Parathyroid adenoma (tissue), 2 donors: ENCODE measurements around the gene SUPT3H.

Source experiments
- H2AFZ ChIP-seq: fragments of 300-600 bp; sonication (generic); one replicate; pipeline ENCODE4 v1.7.0; 2017; ENCODE audit warnings: antibody characterized with exemption, mild to moderate bottlenecking
- H3K27ac ChIP-seq: fragments of 300-600 bp; sonication (generic); one replicate; pipeline ENCODE4 v1.7.0; 2017
- H3K27me3 ChIP-seq: fragments of 300-600 bp; sonication (generic); one replicate; pipeline ENCODE4 v1.7.0; 2017; ENCODE audit warnings: low read length; ENCODE audit not compliant: control insufficient read depth, insufficient read depth
- H3K36me3 ChIP-seq: fragments of 300-600 bp; sonication (generic); one replicate; pipeline ENCODE4 v1.7.0; 2017; ENCODE audit warnings: low read length; ENCODE audit not compliant: control insufficient read depth, insufficient read depth
- H3K4me1 ChIP-seq: fragments of 300-600 bp; sonication (generic); one replicate; pipeline ENCODE4 v1.7.0; 2017; ENCODE audit warnings: control low read depth
- H3K4me2 ChIP-seq: fragments of 300-600 bp; sonication (generic); one replicate; pipeline ENCODE4 v1.7.0; 2017; ENCODE audit warnings: low read length
- H3K4me3 ChIP-seq: fragments of 300-600 bp; sonication (generic); one replicate; pipeline ENCODE4 v1.7.0; 2017; ENCODE audit warnings: low read depth, low read length
- H3K79me2 ChIP-seq: fragments of 300-600 bp; sonication (generic); one replicate; pipeline ENCODE4 v1.7.0; 2017; ENCODE audit warnings: control low read depth
- H3K9ac ChIP-seq: fragments of 300-600 bp; sonication (generic); one replicate; pipeline ENCODE4 v1.7.0; 2017; ENCODE audit warnings: mild to moderate bottlenecking
- H3K9me3 ChIP-seq: fragments of 300-600 bp; sonication (generic); one replicate; pipeline ENCODE4 v1.7.0; 2017; ENCODE audit warnings: low read length; ENCODE audit not compliant: control insufficient read depth
- TF ChIP-seq, protein P1 (sequence below): fragments of 300-600 bp; sonication (generic); IDR thresholded peaks from one replicate; pipeline ENCODE4 v1.7.0; 2017; ENCODE audit warnings: antibody characterized with exemption, mild to moderate bottlenecking
- donor health status: primary hyperparathyroidism.

Gene SUPT3H

DNA sequence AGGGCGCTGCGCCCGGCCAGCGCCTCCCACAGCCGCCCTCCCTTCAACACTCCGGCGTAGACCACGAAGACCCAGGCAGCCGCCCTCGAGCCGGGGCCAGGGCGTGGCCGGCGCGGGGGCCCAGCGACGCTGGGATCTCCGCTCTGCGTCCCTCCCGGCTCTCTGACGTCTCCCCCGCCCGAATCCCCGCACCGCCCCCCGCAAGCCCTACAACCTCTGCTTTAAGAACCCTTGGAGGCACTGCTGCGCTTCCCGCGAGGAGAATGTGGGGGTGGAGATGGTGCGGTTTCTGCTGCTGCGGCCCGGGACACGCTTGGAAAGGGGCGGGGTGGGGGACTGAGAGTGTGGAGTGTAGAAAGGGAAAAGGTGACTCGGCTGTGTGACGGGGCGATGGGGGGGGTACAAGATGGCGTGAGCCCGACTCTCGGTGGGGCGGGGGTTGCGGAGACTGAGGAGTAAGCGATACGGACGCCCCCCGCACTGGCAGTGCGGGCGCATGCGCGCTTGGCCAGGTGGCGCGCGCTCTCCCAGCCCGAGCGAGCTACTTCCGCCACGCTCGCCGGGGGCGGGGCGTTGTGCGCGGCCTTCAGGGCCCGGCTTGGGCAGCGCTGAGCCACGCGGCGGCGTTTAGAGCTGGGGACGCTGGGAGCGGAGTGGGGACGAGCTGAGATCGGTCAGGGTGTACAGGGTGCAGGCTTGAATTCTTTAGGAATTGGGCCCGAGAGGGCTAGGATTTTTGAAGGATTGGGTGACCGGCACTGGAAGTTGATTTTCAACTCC is at the start of gene SUPT3H:
Gene SUPT3H, minus strand, starts transcription at position 381 of the 780 bp plus-strand sequence.
- Histone ChIP-seq H2AFZ (peak within 1 kb of the TSS; percentile 98), H3K4me3 (peak within 1 kb of the TSS; percentile 96), H3K9me3 (no peaks in the 10 kb centered on the region), H3K9ac (peak within 1 kb of the TSS; percentile 88), H3K27me3 (no peaks in the 10 kb centered on the region), H3K4me2 (peak within 1 kb of the TSS; percentile 99), H3K27ac (peak within 1 kb of the TSS; percentile 97), H3K36me3 (no peaks in the 10 kb centered on the region), H3K79me2 (no peaks in the 10 kb centered on the region), H3K4me1 (no peaks in the 10 kb centered on the region)
- TF ChIP-seq, protein P1, sequence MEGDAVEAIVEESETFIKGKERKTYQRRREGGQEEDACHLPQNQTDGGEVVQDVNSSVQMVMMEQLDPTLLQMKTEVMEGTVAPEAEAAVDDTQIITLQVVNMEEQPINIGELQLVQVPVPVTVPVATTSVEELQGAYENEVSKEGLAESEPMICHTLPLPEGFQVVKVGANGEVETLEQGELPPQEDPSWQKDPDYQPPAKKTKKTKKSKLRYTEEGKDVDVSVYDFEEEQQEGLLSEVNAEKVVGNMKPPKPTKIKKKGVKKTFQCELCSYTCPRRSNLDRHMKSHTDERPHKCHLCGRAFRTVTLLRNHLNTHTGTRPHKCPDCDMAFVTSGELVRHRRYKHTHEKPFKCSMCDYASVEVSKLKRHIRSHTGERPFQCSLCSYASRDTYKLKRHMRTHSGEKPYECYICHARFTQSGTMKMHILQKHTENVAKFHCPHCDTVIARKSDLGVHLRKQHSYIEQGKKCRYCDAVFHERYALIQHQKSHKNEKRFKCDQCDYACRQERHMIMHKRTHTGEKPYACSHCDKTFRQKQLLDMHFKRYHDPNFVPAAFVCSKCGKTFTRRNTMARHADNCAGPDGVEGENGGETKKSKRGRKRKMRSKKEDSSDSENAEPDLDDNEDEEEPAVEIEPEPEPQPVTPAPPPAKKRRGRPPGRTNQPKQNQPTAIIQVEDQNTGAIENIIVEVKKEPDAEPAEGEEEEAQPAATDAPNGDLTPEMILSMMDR, result peak; percentile 30

DNA sequence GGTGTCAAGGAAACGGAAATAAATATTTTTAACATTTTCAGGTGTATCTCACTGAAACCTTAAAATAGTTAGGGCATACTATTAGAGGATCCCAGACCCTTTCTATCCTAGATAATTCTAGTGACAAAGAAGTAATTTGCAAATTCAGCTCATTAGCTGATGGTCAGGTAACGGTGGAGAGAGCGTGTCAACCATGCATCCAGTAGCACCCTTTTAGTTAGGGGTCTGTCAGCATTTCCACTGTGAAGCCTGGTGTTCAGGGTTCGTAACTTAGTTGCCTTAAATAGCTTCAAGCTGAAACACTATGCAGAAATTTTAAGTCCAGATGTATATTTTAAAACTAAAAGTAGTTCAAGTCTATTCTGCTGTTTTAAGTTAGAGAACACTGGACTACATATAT is 48.5 kb upstream of the SUPT3H start:
- TF ChIP-seq, protein P1, result no peak
- H3K9ac ChIP-seq, result no peak overlapping the region

DNA sequence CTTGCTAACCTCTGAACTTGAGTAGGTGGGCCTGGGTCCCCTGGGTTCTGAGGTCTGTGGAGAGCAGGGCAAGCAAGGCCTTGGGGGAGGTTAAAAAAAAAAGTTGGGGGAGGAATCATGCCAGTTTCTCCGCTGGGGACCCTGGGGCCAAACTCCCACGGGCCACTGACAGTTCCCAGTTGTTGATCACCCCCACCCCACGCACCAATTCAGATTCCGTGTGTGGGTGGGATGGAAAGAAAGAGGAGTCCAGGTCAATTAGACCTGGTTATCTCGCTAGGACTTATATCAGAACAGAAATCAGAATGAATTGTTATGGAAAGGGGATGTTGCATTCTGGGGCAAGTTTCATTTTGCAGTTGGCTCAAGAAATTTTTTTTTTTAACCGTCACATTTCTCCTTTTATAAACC is 46.7 kb upstream of the SUPT3H start:
- Histone ChIP-seq H3K4me1 (no peaks in the 10 kb centered on the region), H3K27ac (no peak overlapping the region), H3K9me3 (no peaks in the 10 kb centered on the region), H3K36me3 (no peaks in the 10 kb centered on the region), H3K9ac (no peak overlapping the region), H3K27me3 (peaks cover 14% of the 10 kb centered on the region), H3K4me2 (no peak overlapping the region), H3K79me2 (no peaks in the 10 kb centered on the region), H3K4me3 (peak overlapping the region; percentile 27), H2AFZ (no peak overlapping the region)
- TF ChIP-seq, protein P1, result no peak

More for the DNA sequence above, 48.5 kb upstream of the SUPT3H start:
- no peaks in the 10 kb centered on the region for H3K36me3 ChIP-seq
- no peaks in the 10 kb centered on the region for H3K4me1 ChIP-seq
- H3K27me3 ChIP-seq, result peaks cover 13% of the 10 kb centered on the region
- no peak overlapping the region for H3K27ac ChIP-seq
- no peak overlapping the region for H3K4me2 ChIP-seq
- H3K79me2 ChIP-seq, result no peaks in the 10 kb centered on the region
- no peaks in the 10 kb centered on the region for H3K9me3 ChIP-seq
- H2AFZ ChIP-seq, result no peak overlapping the region
- H3K4me3 ChIP-seq, result no peak overlapping the region

DNA sequence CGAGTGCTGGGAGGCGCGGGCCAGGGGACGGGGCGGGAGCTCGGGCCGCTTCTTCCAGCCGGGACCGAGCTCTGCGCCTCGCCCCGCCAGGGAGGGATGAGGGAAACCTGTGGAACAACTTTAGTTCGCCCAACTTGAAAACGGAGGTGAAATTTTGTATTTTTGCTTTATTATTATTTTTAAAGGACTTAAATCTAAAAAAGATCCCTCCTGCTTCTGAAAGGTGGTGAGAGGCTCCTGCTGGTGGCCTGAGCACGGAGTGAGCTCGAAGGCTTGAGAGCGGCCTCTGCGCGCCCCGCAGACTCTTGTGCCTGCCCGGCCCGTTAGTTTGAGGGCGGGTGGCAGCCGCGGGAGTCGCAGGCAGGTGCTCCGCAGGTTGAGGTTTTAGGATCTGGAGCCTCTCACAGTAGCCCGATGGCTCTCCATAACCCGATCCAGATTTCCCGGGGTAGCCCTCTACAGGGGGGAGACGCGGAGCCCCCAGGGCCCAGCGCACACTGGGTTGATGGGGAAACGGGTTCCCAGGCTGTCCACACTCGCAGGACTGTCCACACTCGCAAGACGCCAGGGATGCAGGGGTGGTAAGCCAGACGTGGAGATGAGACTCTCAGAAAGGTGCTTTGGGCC is 46.2 kb upstream of the SUPT3H start:
- Histone ChIP-seq H3K79me2 (no peaks in the 10 kb centered on the region), H3K36me3 (no peaks in the 10 kb centered on the region), H3K4me3 (peak overlapping the region; percentile 27), H3K4me1 (no peaks in the 10 kb centered on the region), H3K4me2 (peak overlapping the region; percentile 74), H3K9ac (no peak overlapping the region), H3K27me3 (peaks cover 18% of the 10 kb centered on the region), H2AFZ (peak overlapping the region; percentile 51), H3K9me3 (no peaks in the 10 kb centered on the region), H3K27ac (no peak overlapping the region)
- TF ChIP-seq, protein P1, result no peak
